ENCODE results near the gene HTR3C.

The HTR3C gene

DNA sequence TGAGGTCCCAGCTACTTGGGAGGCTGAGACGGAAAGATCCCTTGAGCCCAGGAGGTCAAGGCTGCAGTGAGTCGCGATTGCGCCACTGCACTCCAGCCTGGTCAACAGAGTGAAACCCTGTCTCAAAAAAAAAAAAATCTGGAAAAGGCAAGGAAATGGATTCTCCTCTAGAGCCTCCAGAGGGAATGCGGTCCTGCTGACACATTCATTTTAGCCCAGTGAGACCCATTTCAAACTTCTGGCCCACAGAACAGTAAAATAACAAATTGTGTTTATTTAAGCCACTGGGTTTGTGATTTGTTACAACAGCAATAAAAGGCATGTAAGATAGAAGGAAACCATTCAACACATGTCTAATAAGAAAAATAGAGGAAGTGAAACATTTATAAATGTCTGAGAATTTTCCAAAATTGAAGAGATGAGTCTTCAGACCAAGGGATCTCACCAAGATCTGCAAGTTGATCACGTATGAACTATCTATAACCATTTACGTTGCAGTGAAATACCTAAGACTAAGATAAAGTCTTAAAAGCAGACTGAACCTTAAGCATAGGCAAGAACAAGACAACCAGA lies 44.0 kb downstream of the HTR3C start, which contains the start of gene HTR3E:
TSS of gene HTR3E (plus strand) at position 254 of the 573 bp plus-strand sequence. CDS start 466 bp downstream, outside the sequence.
- no peak for DNase-seq

- DNase-seq: no peak
Observed at GRCh38 chr3:184097556-184097955, 44.7 kb downstream of the HTR3C start.

- DNase-seq: no peak
Observed at GRCh38 chr3:184099806-184100686, 47.2 kb downstream of the HTR3C start.
